Measurements from ENCODE around the gene TRAF4.

DNA sequence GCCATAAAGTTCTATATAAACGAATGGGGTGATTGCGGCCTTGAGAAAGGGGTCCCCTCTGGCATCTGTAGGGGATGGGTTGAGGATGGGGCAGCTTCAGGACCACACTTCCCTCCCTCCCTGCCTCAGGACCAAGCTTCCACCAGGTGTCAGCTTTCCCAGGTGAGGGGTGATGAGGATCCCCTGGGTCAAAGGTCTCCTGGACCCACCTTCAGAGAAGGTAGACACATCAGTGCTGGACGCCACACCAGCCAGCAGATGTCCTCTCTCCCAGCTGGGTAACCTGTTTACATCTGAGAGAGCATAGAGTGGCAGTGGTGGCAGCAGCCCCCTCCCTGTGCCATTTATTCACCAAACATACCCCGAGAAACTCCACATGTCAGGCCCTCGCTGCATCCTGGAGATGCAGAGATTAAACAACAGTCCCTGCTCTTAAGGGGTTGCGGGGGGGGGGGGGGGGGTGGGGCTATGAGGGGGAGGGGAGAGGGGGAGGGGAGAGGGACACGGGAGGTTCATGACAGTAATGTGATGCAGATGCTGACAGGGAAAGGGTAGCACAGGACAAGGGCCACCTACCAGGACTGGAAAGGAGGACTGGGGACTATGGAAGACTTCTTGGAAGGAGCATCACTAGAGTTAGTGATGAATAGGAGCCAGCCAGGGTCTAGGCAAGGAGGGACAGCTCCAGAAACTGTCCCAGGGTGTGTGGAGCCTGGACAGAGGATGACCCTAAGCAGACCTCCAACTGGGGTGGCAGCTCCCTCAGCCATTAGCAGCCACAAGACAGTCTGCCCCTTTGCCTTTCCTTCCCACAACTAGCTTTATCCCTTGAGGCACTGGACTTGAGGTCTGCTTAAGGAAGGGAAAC, 37.1 kb upstream of the TRAF4 start:
- TF ChIP-seq, protein P1, sequence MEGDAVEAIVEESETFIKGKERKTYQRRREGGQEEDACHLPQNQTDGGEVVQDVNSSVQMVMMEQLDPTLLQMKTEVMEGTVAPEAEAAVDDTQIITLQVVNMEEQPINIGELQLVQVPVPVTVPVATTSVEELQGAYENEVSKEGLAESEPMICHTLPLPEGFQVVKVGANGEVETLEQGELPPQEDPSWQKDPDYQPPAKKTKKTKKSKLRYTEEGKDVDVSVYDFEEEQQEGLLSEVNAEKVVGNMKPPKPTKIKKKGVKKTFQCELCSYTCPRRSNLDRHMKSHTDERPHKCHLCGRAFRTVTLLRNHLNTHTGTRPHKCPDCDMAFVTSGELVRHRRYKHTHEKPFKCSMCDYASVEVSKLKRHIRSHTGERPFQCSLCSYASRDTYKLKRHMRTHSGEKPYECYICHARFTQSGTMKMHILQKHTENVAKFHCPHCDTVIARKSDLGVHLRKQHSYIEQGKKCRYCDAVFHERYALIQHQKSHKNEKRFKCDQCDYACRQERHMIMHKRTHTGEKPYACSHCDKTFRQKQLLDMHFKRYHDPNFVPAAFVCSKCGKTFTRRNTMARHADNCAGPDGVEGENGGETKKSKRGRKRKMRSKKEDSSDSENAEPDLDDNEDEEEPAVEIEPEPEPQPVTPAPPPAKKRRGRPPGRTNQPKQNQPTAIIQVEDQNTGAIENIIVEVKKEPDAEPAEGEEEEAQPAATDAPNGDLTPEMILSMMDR (IDR thresholded peaks at IDR 0.05) = no peak
- no peak for TF ChIP-seq POLR2A (IDR thresholded peaks at IDR 0.05)
